Neuron (in vitro differentiated cells): ENCODE results near the gene PRLR.

Source experiments
- H2AFZ ChIP-seq: one replicate; pipeline ENCODE4 v1.6.1; 2013; ENCODE audit warnings: low read depth, mild to moderate bottlenecking, inconsistent platforms, low read length, moderate library complexity
- H3K27me3 ChIP-seq: one replicate; pipeline ENCODE4 v1.6.1; 2013; ENCODE audit warnings: low read length; ENCODE audit not compliant: insufficient read depth
- H3K36me3 ChIP-seq: one replicate; pipeline ENCODE4 v1.6.1; 2013; ENCODE audit warnings: low read length; ENCODE audit not compliant: insufficient read depth
- H3K4me1 ChIP-seq: one replicate; pipeline ENCODE4 v1.6.1; 2013; ENCODE audit warnings: low read length; ENCODE audit not compliant: insufficient read depth
- H3K4me3 ChIP-seq: 2 replicates; pipeline ENCODE4 v1.5.1; 2013; ENCODE audit warnings: mild to moderate bottlenecking, low read length, moderate library complexity
- H3K9me3 ChIP-seq: one replicate; pipeline ENCODE4 v1.6.1; 2013; ENCODE audit warnings: low read length

Gene PRLR

GRCh38 chr5:35228310-35228709 lies 2.0 kb downstream of the PRLR start:
- H2AFZ ChIP-seq: no peak overlapping the region
- peaks cover 19% of the 10 kb centered on the region for H3K4me1 ChIP-seq
- no peaks in the 10 kb centered on the region for H3K9me3 ChIP-seq
- peaks cover 46% of the 10 kb centered on the region for H3K27me3 ChIP-seq
- no peaks in the 10 kb centered on the region for H3K36me3 ChIP-seq
- no peak overlapping the region for H3K4me3 ChIP-seq

GRCh38 chr5:35227720-35228119 lies 2.6 kb downstream of the PRLR start:
- Histone ChIP-seq H3K4me1 (peaks cover 19% of the 10 kb centered on the region), H3K36me3 (no peaks in the 10 kb centered on the region), H3K4me3 (no peak overlapping the region), H2AFZ (no peak overlapping the region), H3K27me3 (peaks cover 46% of the 10 kb centered on the region), H3K9me3 (no peaks in the 10 kb centered on the region)

GRCh38 chr5:35223787-35224395 lies 6.4 kb downstream of the PRLR start:
- Histone ChIP-seq H2AFZ (no peak overlapping the region), H3K27me3 (peaks cover 19% of the 10 kb centered on the region), H3K4me3 (no peak overlapping the region), H3K9me3 (no peaks in the 10 kb centered on the region), H3K4me1 (peaks cover 14% of the 10 kb centered on the region), H3K36me3 (no peaks in the 10 kb centered on the region)

- Histone ChIP-seq H3K27me3 (no peaks in the 10 kb centered on the region), H3K4me3 (no peak overlapping the region), H3K36me3 (no peaks in the 10 kb centered on the region)
Observed at GRCh38 chr5:35220967-35221366, 9.3 kb downstream of the PRLR start.

GRCh38 chr5:35218981-35219380 lies 11.3 kb downstream of the PRLR start:
- Histone ChIP-seq H3K9me3 (no peaks in the 10 kb centered on the region), H2AFZ (no peak overlapping the region), H3K27me3 (no peaks in the 10 kb centered on the region), H3K4me1 (peaks cover 2% of the 10 kb centered on the region), H3K36me3 (no peaks in the 10 kb centered on the region), H3K4me3 (no peak overlapping the region)

More at GRCh38 chr5:35220967-35221366, 9.3 kb downstream of the PRLR start:
- Histone ChIP-seq H3K4me1 (peaks cover 4% of the 10 kb centered on the region), H3K9me3 (no peaks in the 10 kb centered on the region), H2AFZ (no peak overlapping the region)

GRCh38 chr5:35214051-35214450 lies 16.2 kb downstream of the PRLR start:
- no peaks in the 10 kb centered on the region for H3K27me3 ChIP-seq
- no peaks in the 10 kb centered on the region for H3K36me3 ChIP-seq
- no peaks in the 10 kb centered on the region for H3K4me1 ChIP-seq
- no peaks in the 10 kb centered on the region for H3K9me3 ChIP-seq
- no peak overlapping the region for H3K4me3 ChIP-seq
- H2AFZ ChIP-seq: no peak overlapping the region

GRCh38 chr5:35213608-35214007 lies 16.7 kb downstream of the PRLR start:
- no peaks in the 10 kb centered on the region for H3K36me3 ChIP-seq
- H3K4me1 ChIP-seq: no peaks in the 10 kb centered on the region
- no peak overlapping the region for H3K4me3 ChIP-seq
- H3K27me3 ChIP-seq: no peaks in the 10 kb centered on the region
- no peaks in the 10 kb centered on the region for H3K9me3 ChIP-seq
- H2AFZ ChIP-seq: no peak overlapping the region

GRCh38 chr5:35212122-35212982 lies 17.9 kb downstream of the PRLR start:
- no peaks in the 10 kb centered on the region for H3K9me3 ChIP-seq
- H3K27me3 ChIP-seq: no peaks in the 10 kb centered on the region
- no peaks in the 10 kb centered on the region for H3K4me1 ChIP-seq
- no peak overlapping the region for H2AFZ ChIP-seq
- no peak overlapping the region for H3K4me3 ChIP-seq
- no peaks in the 10 kb centered on the region for H3K36me3 ChIP-seq

- Histone ChIP-seq H3K4me1 (no peaks in the 10 kb centered on the region), H3K36me3 (no peaks in the 10 kb centered on the region), H3K27me3 (no peaks in the 10 kb centered on the region)
Observed at GRCh38 chr5:35209862-35210261, 20.4 kb downstream of the PRLR start.

GRCh38 chr5:35205606-35206005 lies 24.7 kb downstream of the PRLR start:
- no peaks in the 10 kb centered on the region for H3K4me1 ChIP-seq
- no peak overlapping the region for H2AFZ ChIP-seq
- no peaks in the 10 kb centered on the region for H3K9me3 ChIP-seq
- H3K36me3 ChIP-seq: no peaks in the 10 kb centered on the region
- no peaks in the 10 kb centered on the region for H3K27me3 ChIP-seq
- H3K4me3 ChIP-seq: no peak overlapping the region

More at GRCh38 chr5:35209862-35210261, 20.4 kb downstream of the PRLR start:
- Histone ChIP-seq H2AFZ (no peak overlapping the region), H3K4me3 (no peak overlapping the region), H3K9me3 (no peaks in the 10 kb centered on the region)

GRCh38 chr5:35205186-35205585 lies 25.1 kb downstream of the PRLR start:
- Histone ChIP-seq H3K27me3 (no peaks in the 10 kb centered on the region), H3K4me1 (no peaks in the 10 kb centered on the region), H2AFZ (no peak overlapping the region), H3K4me3 (no peak overlapping the region), H3K9me3 (no peaks in the 10 kb centered on the region), H3K36me3 (no peaks in the 10 kb centered on the region)

- Histone ChIP-seq H3K4me1 (no peaks in the 10 kb centered on the region), H3K36me3 (no peaks in the 10 kb centered on the region), H3K27me3 (no peaks in the 10 kb centered on the region), H3K4me3 (no peak overlapping the region), H3K9me3 (no peaks in the 10 kb centered on the region), H2AFZ (no peak overlapping the region)
Observed at GRCh38 chr5:35203403-35203802, 26.9 kb downstream of the PRLR start.

- Histone ChIP-seq H3K4me3 (no peak overlapping the region), H3K9me3 (no peaks in the 10 kb centered on the region), H3K27me3 (no peaks in the 10 kb centered on the region), H3K4me1 (peaks cover 4% of the 10 kb centered on the region), H2AFZ (no peak overlapping the region), H3K36me3 (no peaks in the 10 kb centered on the region)
Observed at GRCh38 chr5:35202319-35203111, 27.8 kb downstream of the PRLR start.
